ENCODE results near the gene INTS1.

DNA sequence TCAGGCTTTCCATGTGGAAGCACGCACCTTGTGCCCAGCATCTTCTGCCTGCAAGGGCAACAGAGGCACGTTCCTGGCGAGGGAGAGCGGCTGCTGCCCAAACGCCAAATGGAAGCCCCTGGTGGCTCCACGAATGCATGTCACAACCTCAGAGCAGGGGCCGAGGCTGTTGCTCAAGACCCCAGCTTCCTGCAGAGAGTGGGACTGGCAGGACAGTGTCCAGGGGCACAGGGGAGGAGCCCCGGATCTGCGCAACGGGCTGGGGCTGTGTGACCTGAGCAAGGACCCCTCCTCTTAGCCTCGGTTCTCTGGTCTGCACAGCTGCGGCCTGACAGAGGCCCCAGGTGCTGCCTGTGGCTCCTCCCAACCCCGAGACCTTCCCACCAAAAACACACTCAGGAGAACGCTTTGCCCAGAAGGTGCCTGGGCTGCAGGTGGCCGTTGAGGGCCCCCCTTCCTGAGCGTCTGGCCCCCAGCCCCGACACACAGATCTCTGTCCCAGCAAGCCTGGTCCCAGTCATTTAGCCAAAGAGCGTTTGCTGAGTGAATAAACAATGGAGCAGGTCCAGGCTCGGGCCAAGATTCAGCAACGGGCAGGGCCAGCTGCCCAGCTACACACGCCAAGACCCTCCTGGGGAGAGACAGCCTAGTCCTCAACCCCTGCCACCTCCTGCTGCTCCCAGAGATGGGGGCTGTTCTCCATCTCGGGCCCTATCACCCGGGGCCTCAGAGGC is 46.1 kb downstream of the INTS1 start:
- TF ChIP-seq POLR2A (IDR thresholded peaks at IDR 0.05; ENCODE audit: low read depth, low read length) (no peak), POLR2AphosphoS5 (IDR thresholded peaks at IDR 0.05; ENCODE audit: low read depth, low read length) (no peak)
